GM23338 (cell line): ENCODE data around the gene FBLN2. TPM values are rescaled to one million over a fixed set of nuclear protein-coding genes. Genes with fewer than 3 reads are reported as not detected.
A peak's percentile ranks its signal among the peaks of the same experiment; 100 is the strongest.

ENCODE experiments used
- ATAC-seq: fragments of 200-7000 bp; cut with Tn5 transposase; 3 replicates; pipeline ENCODE4 v1.9.1; 2020
- DNase-seq: peaks from one replicate; pipeline ENCODE4 v3.0.0-alpha.2; 2015; ENCODE audit warnings: low spot score
- H2AFZ ChIP-seq: fragments of 200-600 bp; sonication (generic); 2 replicates; pipeline ENCODE4 v1.8.0; 2016; ENCODE audit warnings: antibody characterized with exemption, mild to moderate bottlenecking, moderate library complexity
- H3F3A ChIP-seq: fragments of 200-600 bp; sonication (generic); replicated peaks from 2 replicates; pipeline ENCODE4 v1.8.0; 2017; ENCODE audit warnings: antibody characterized with exemption, mixed run types, low read depth
- H3K27ac ChIP-seq: fragments of 200-600 bp; sonication (generic); 2 replicates; pipeline ENCODE4 v1.6.1; 2016; ENCODE audit warnings: low read depth
- H3K27me3 ChIP-seq: fragments of 200-600 bp; sonication (generic); 2 replicates; pipeline ENCODE4 v1.8.0; 2016; ENCODE audit warnings: mild to moderate bottlenecking, mixed run types, moderate library complexity; ENCODE audit not compliant: insufficient read depth
- H3K36me3 ChIP-seq: fragments of 200-600 bp; sonication (generic); 2 replicates; pipeline ENCODE4 v1.8.0; 2016; ENCODE audit warnings: mild to moderate bottlenecking; ENCODE audit not compliant: insufficient read depth
- H3K4me1 ChIP-seq: fragments of 200-600 bp; sonication (generic); 2 replicates; pipeline ENCODE4 v1.8.0; 2016; ENCODE audit warnings: mild to moderate bottlenecking, moderate library complexity; ENCODE audit not compliant: insufficient read depth
- H3K4me2 ChIP-seq: fragments of 200-600 bp; sonication (generic); 2 replicates; pipeline ENCODE4 v1.7.1; 2017; ENCODE audit warnings: mixed run types
- H3K4me3 ChIP-seq: fragments of 200-600 bp; sonication (generic); 2 replicates; pipeline ENCODE4 v1.6.1; 2016; ENCODE audit warnings: mixed run types
- H3K79me2 ChIP-seq: fragments of 200-600 bp; sonication (generic); replicated peaks from 2 replicates; pipeline ENCODE4 v1.8.0; 2017; ENCODE audit warnings: mild to moderate bottlenecking; ENCODE audit not compliant: insufficient read depth
- H3K9me2 ChIP-seq: fragments of 200-600 bp; sonication (generic); 2 replicates; pipeline ENCODE4 v1.8.0; 2017; ENCODE audit not compliant: insufficient read depth
- H4K20me1 ChIP-seq: fragments of 200-600 bp; sonication (generic); replicated peaks from 2 replicates; pipeline ENCODE4 v1.8.0; 2017; ENCODE audit warnings: mild to moderate bottlenecking; ENCODE audit not compliant: insufficient read depth
- H3K27ac Mint-ChIP-seq: 2 replicates; pipeline ENCODE4 v1.8.0; 2020; ENCODE audit warnings: inconsistent platforms, mild to moderate bottlenecking, moderate library complexity, mixed read lengths
- H3K27me3 Mint-ChIP-seq: 3 replicates; pipeline ENCODE4 v1.8.0; 2022; ENCODE audit warnings: low read depth, mild to moderate bottlenecking, moderate library complexity, mixed read lengths, inconsistent platforms; ENCODE audit not compliant: insufficient read depth, poor library complexity
- H3K36me3 Mint-ChIP-seq: 3 replicates; pipeline ENCODE4 v1.8.0; 2021; ENCODE audit warnings: low read depth, mild to moderate bottlenecking, inconsistent platforms, moderate library complexity, mixed read lengths
- H3K4me1 Mint-ChIP-seq: 3 replicates; pipeline ENCODE4 v1.8.0; 2020; ENCODE audit warnings: mild to moderate bottlenecking, inconsistent platforms, mixed read lengths
- H3K4me3 Mint-ChIP-seq: 3 replicates; pipeline ENCODE4 v1.8.0; 2021; ENCODE audit warnings: moderate library complexity, mild to moderate bottlenecking, inconsistent platforms, mixed read lengths
- H3K9me3 Mint-ChIP-seq: 3 replicates; pipeline ENCODE4 v1.8.0; 2020; ENCODE audit warnings: moderate library complexity, mild to moderate bottlenecking, inconsistent platforms, mixed read lengths
- CTCF ChIP-seq, 2 experiments: fragments of 200-600 bp in 1 of 2; sonication (generic) in 1 of 2; conservative IDR thresholded peaks; 2 replicates each; pipeline versions ENCODE4 v1.5.1 to v1.6.1; 2016 to 2017; ENCODE audit warnings: antibody characterized with exemption in 2 of 2, low read depth in 2 of 2, mild to moderate bottlenecking in 2 of 2, moderate library complexity in 1 of 2
- EZH2phosphoT487 ChIP-seq: fragments of 200-600 bp; sonication (generic); IDR thresholded peaks from one replicate; pipeline ENCODE4 v1.8.1; 2018; ENCODE audit warnings: antibody characterized with exemption; ENCODE audit not compliant: unreplicated experiment
- JUNB ChIP-seq: IDR thresholded peaks from one replicate; pipeline ENCODE4 v1.6.1; 2016; ENCODE audit warnings: antibody characterized with exemption; ENCODE audit not compliant: unreplicated experiment
- NANOG ChIP-seq: IDR thresholded peaks from 2 replicates; pipeline ENCODE4 v1.6.1; 2016; ENCODE audit warnings: antibody characterized with exemption, borderline replicate concordance
- REST ChIP-seq: IDR thresholded peaks from one replicate; pipeline ENCODE4 v1.6.1; 2018; ENCODE audit warnings: antibody characterized with exemption; ENCODE audit not compliant: unreplicated experiment
- ZNF114 ChIP-seq: fragments of 250-450 bp; sonication (Bioruptor Pico); IDR thresholded peaks from 2 replicates; pipeline ENCODE4 v1.5.0; 2020; ENCODE audit warnings: mild to moderate bottlenecking, moderate library complexity
- ZNF331 ChIP-seq: fragments of 250-450 bp; sonication (Bioruptor Pico); IDR thresholded peaks from 2 replicates; pipeline ENCODE4 v1.5.0; 2020; ENCODE audit warnings: low read depth, mild to moderate bottlenecking, moderate library complexity
- polyA plus RNA-seq: library from polyadenylated mRNA; unstranded; fragments of >200 nt; fragmentation: Nextera tagmentation; extraction: Ambion mirVana; gene quantifications from 2 replicates; pipeline ENCODE4 v1.2.1, GENCODE V29; 2016
- total RNA-seq: library from RNA; depleted of rRNA; stranded (reverse); fragments of >200 nt; shearing (Covaris generic); gene quantifications from 2 replicates; pipeline ENCODE4 v1.2.3, GENCODE V29; 2014
- TF ChIP-seq, protein P1 (sequence below): IDR thresholded peaks from 2 replicates; pipeline ENCODE4 v1.6.1; 2016; ENCODE audit warnings: antibody characterized with exemption

FBLN2 gene
- total and polyA plus RNA-seq, 2 experiments from 2014 or later: 18.8 to 26.8 TPM

- TF ChIP-seq REST (no peak), EZH2phosphoT487 (no peak)
Measured at GRCh38 chr3:13568515-13569028, 19.6 kb downstream of the FBLN2 start (continued).

DNA sequence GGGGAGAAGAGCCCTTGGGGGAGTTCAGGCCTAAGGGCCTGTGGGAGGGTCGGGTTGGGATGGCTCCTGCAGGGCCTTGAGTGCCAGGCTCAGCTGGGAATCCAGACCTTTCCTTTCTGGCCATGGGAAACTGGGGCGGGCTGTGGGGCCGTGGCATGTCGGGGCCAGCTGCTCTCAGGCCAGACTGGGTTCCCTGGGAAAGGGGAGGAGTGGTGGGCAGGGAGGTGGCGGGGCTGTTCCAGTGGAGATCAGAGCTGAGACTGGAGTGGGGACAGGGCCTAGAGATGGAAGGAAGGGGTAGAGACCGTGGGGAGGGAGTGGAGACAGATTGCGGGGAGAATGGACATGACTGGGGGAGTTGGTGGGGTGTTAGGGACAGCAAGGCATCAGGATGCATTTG, 20.3 kb downstream of the FBLN2 start:
- Histone ChIP-seq H2AFZ (no peak overlapping the region), H3F3A (no peaks in the 10 kb centered on the region), H3K4me3 (no peak overlapping the region), H3K36me3 (no peaks in the 10 kb centered on the region), H3K4me2 (no peak overlapping the region), H3K27ac (no peak overlapping the region), H4K20me1 (no peaks in the 10 kb centered on the region), H3K27me3 (no peaks in the 10 kb centered on the region), H3K79me2 (no peaks in the 10 kb centered on the region), H3K4me1 (no peaks in the 10 kb centered on the region), H3K9me2 (no peaks in the 10 kb centered on the region)
- DNase-seq (no peak), ATAC-seq (no peak)
- Mint-ChIP-seq H3K9me3 (no peaks in the 10 kb centered on the region), H3K27me3 (peaks cover 13% of the 10 kb centered on the region), H3K36me3 (no peaks in the 10 kb centered on the region), H3K4me1 (peaks cover 15% of the 10 kb centered on the region), H3K27ac (0 out of 2 replicates have a peak overlapping the region, but pooled peaks have one; percentile 15), H3K4me3 (no peak overlapping the region)
- TF ChIP-seq EZH2phosphoT487 (no peak), ZNF331 (CRISPR knock-in tag) (no peak), REST (no peak), ZNF114 (CRISPR knock-in tag) (no peak), JUNB (no peak), NANOG (no peak), CTCF (conservative IDR thresholded peaks at IDR 0.05; ENCODE audit: low read depth in 2 of 2) (no peak)
- TF ChIP-seq, protein P1, sequence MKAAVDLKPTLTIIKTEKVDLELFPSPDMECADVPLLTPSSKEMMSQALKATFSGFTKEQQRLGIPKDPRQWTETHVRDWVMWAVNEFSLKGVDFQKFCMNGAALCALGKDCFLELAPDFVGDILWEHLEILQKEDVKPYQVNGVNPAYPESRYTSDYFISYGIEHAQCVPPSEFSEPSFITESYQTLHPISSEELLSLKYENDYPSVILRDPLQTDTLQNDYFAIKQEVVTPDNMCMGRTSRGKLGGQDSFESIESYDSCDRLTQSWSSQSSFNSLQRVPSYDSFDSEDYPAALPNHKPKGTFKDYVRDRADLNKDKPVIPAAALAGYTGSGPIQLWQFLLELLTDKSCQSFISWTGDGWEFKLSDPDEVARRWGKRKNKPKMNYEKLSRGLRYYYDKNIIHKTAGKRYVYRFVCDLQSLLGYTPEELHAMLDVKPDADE: no peak
